Measurements from ENCODE around the gene NRG3. TPM values are rescaled to one million over a fixed set of nuclear protein-coding genes. Genes with fewer than 3 reads are reported as not detected.

The NRG3 gene
- total RNA-seq, 2 donors from 2014 or later, result 0.41 TPM; not detected in 1

DNA sequence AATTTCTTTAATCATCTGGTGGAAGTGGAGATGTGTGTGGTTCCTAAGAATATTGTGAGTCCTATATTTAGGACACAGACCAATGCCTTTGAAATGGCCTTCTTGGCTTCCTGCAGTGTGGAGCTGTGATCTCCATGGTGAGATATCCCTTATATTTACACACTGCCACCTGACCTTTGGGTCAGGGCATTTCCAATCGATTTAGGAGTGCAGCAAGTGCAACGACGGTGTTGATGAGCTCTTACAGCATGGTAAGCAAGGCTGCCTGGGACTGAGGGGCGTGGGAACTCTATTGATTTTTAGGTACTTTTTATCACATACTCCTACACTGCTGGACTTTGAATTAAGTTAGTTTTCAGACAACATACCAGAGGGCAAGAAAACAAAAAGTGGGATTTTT, 146.0 kb downstream of the NRG3 start:
- Histone ChIP-seq H3K4me1 (ENCODE audit: control insufficient read depth in 1 of 2, low read depth in 2 of 2) (no peaks in the 10 kb centered on the region), H3K9me3 (no peaks in the 10 kb centered on the region), H3K4me3 (no peak overlapping the region), H3K27ac (no peak overlapping the region), H3K27me3 (replicated peaks; ENCODE audit: insufficient read depth) (no peaks in the 10 kb centered on the region), H3K36me3 (no peaks in the 10 kb centered on the region)
- TF ChIP-seq, protein P1, sequence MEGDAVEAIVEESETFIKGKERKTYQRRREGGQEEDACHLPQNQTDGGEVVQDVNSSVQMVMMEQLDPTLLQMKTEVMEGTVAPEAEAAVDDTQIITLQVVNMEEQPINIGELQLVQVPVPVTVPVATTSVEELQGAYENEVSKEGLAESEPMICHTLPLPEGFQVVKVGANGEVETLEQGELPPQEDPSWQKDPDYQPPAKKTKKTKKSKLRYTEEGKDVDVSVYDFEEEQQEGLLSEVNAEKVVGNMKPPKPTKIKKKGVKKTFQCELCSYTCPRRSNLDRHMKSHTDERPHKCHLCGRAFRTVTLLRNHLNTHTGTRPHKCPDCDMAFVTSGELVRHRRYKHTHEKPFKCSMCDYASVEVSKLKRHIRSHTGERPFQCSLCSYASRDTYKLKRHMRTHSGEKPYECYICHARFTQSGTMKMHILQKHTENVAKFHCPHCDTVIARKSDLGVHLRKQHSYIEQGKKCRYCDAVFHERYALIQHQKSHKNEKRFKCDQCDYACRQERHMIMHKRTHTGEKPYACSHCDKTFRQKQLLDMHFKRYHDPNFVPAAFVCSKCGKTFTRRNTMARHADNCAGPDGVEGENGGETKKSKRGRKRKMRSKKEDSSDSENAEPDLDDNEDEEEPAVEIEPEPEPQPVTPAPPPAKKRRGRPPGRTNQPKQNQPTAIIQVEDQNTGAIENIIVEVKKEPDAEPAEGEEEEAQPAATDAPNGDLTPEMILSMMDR (IDR thresholded peaks at IDR 0.05), result no peak
- ATAC-seq (ENCODE audit: insufficient number of reproducible peaks, low FRiP score, low read depth) (no peak), DNase-seq (ENCODE audit: low spot score) (no peak)

- Histone ChIP-seq H3K4me1 (ENCODE audit: control insufficient read depth in 1 of 2, low read depth in 2 of 2) (no peaks in the 10 kb centered on the region), H3K9me3 (no peaks in the 10 kb centered on the region), H3K27ac (no peak overlapping the region), H3K36me3 (no peaks in the 10 kb centered on the region), H3K27me3 (replicated peaks; ENCODE audit: insufficient read depth) (no peaks in the 10 kb centered on the region), H3K4me3 (no peak overlapping the region)
- DNase-seq (ENCODE audit: low spot score) (no peak), ATAC-seq (ENCODE audit: insufficient number of reproducible peaks, low FRiP score, low read depth) (no peak)
- TF ChIP-seq, protein P1 (IDR thresholded peaks at IDR 0.05), result no peak
Observed at GRCh38 chr10:82027711-82028110, 152.7 kb downstream of the NRG3 start.

- no peaks in the 10 kb centered on the region for H3K36me3 ChIP-seq
- H3K27ac ChIP-seq, result no peak overlapping the region
- TF ChIP-seq, protein P1 (IDR thresholded peaks at IDR 0.05), result no peak
- no peaks in the 10 kb centered on the region for H3K9me3 ChIP-seq
- DNase-seq (ENCODE audit: low spot score) (peak; percentile 1), ATAC-seq (ENCODE audit: insufficient number of reproducible peaks, low FRiP score, low read depth) (no peak)
- H3K4me1 ChIP-seq (ENCODE audit: control insufficient read depth in 1 of 2, low read depth in 2 of 2), result no peaks in the 10 kb centered on the region
- no peaks in the 10 kb centered on the region for H3K27me3 ChIP-seq (replicated peaks; ENCODE audit: insufficient read depth)
- no peak overlapping the region for H3K4me3 ChIP-seq
Observed at GRCh38 chr10:82037076-82037475, 162.1 kb downstream of the NRG3 start.

DNA sequence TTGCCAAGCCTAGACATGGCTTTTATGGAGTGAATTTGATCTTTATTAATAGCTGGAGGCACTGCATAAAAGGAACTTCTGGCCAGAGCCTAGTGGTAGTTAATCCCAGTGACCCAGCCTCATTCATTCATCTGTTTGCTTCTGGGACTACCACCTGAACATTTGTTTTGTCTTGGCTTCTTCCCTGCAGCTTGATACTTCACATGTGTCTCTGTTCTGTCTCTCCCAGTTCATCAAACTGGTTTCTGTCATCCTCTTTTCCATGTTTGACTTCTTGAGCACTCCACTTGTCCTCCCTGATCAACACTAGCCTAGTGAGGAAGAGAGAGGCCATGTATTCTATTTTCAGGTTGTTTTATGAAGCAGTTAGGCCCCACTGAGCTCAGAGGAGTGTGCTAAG, 163.6 kb downstream of the NRG3 start:
- TF ChIP-seq, protein P1 (IDR thresholded peaks at IDR 0.05), result no peak
- Histone ChIP-seq H3K9me3 (no peaks in the 10 kb centered on the region), H3K27ac (no peak overlapping the region), H3K27me3 (replicated peaks; ENCODE audit: insufficient read depth) (no peaks in the 10 kb centered on the region), H3K36me3 (no peaks in the 10 kb centered on the region), H3K4me1 (ENCODE audit: control insufficient read depth in 1 of 2, low read depth in 2 of 2) (no peaks in the 10 kb centered on the region), H3K4me3 (no peak overlapping the region)
- DNase-seq (ENCODE audit: low spot score) (no peak), ATAC-seq (ENCODE audit: insufficient number of reproducible peaks, low FRiP score, low read depth) (no peak)

DNA sequence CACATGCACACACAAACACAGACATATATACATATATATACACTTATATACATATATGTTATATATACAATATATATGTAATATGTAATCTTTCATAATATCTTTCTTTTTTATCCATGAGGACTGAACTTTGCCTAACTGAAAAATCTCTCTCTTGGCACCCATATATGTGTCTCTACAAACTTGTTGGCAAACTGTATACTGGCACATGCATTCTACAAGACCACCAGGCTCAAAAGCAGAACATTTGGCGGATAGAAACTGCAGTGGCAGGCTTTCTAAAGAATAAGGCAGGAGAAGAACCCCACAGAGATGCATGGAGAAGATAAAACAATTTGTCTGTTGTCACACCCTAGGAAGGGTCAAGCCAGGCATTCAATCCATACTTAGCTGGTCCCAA, 165.3 kb downstream of the NRG3 start:
- H3K4me3 ChIP-seq, result no peak overlapping the region
- no peaks in the 10 kb centered on the region for H3K27me3 ChIP-seq (replicated peaks; ENCODE audit: insufficient read depth)
- H3K36me3 ChIP-seq, result no peaks in the 10 kb centered on the region
- H3K4me1 ChIP-seq (ENCODE audit: control insufficient read depth in 1 of 2, low read depth in 2 of 2), result no peaks in the 10 kb centered on the region
- TF ChIP-seq, protein P1 (IDR thresholded peaks at IDR 0.05), result no peak
- DNase-seq (ENCODE audit: low spot score), result no peak
- H3K9me3 ChIP-seq, result no peaks in the 10 kb centered on the region
- no peak overlapping the region for H3K27ac ChIP-seq
- ATAC-seq (ENCODE audit: insufficient number of reproducible peaks, low FRiP score, low read depth), result no peak

Data from thoracic aorta (tissue), 2 donors.